Measurements from ENCODE around the gene ZNF512. TPM values are rescaled to one million over a fixed set of nuclear protein-coding genes. Genes with fewer than 3 reads are reported as not detected.
"Not testable (repeated sequence)": the region's sequence is repeated elsewhere in the genome, so short reads cannot be mapped to it uniquely, and the experiment has no call there.

Gene ZNF512, protein sequence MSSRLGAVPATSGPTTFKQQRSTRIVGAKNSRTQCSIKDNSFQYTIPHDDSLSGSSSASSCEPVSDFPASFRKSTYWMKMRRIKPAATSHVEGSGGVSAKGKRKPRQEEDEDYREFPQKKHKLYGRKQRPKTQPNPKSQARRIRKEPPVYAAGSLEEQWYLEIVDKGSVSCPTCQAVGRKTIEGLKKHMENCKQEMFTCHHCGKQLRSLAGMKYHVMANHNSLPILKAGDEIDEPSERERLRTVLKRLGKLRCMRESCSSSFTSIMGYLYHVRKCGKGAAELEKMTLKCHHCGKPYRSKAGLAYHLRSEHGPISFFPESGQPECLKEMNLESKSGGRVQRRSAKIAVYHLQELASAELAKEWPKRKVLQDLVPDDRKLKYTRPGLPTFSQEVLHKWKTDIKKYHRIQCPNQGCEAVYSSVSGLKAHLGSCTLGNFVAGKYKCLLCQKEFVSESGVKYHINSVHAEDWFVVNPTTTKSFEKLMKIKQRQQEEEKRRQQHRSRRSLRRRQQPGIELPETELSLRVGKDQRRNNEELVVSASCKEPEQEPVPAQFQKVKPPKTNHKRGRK
- 10 to 100 TPM; 15.6 to 74.2 (median 20.2) TPM for total RNA-seq

DNA sequence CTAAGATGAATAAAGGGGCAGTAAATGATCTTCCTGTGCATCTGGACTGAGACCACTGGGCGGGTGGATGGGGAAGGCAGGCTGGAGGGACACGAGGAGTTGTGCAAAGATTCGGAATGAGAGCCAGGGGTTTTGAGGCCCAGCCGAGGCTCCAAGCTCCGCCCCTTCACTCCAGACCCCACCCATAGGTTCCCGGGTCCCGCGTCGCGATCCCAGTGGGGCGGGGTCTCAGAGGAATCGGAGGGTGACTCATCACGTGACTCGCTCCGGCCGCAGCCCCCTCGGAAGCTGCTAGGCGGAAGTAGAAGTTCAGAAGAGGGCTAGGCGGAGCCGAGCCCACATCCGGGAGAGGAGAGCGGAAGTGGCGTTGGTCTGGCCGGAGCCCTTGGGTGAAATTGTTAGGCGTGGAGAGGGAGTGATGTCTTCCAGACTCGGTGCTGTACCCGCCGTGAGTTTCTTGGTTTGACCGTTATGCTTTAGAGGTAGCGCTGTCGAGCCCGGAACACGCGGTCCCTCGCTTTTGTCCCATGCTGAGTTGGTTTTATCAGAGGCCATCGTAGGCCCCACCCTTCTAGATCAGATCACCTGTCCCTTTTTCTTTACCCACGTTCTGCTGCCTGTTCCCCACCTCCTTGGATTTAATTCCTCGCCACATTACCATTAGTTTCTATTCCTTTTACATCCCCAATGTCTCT is at the start of gene ZNF512:
Gene ZNF512, plus strand, starts transcription at position 348 of the 695 bp plus-strand sequence. Its CDS starts 71 bp downstream, at position 419.
- TF ChIP-seq, protein P1, sequence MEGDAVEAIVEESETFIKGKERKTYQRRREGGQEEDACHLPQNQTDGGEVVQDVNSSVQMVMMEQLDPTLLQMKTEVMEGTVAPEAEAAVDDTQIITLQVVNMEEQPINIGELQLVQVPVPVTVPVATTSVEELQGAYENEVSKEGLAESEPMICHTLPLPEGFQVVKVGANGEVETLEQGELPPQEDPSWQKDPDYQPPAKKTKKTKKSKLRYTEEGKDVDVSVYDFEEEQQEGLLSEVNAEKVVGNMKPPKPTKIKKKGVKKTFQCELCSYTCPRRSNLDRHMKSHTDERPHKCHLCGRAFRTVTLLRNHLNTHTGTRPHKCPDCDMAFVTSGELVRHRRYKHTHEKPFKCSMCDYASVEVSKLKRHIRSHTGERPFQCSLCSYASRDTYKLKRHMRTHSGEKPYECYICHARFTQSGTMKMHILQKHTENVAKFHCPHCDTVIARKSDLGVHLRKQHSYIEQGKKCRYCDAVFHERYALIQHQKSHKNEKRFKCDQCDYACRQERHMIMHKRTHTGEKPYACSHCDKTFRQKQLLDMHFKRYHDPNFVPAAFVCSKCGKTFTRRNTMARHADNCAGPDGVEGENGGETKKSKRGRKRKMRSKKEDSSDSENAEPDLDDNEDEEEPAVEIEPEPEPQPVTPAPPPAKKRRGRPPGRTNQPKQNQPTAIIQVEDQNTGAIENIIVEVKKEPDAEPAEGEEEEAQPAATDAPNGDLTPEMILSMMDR (IDR thresholded peaks at IDR 0.05) = no peak
- ATAC-seq (ENCODE audit: low FRiP score) (peak; percentile 96), DNase-seq (ENCODE audit: low spot score) (peak; percentile 53)

DNA sequence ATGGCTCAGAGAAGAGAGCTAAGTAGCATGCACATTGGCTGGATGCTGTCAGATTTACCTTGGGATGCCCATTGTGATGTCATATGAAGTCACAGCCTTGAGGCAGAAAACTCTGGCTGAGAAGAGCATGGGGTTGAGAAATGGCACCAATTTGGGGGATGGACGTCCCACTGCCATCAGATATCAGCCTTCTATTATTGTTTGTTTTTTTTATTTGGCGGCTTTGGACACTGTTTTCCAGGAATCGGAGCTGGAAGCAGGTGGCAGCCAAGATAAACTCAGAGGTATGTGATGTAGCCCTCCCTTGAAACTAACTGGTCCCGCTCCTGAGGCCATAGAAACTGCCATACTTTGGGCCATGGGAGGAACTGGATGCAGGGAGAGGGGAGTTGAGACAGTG is 45.6 kb upstream of the ZNF512 start:
- TF ChIP-seq, protein P1 (IDR thresholded peaks at IDR 0.05) = no peak
- DNase-seq (ENCODE audit: low spot score) (no peak), ATAC-seq (ENCODE audit: low FRiP score) (no peak)

DNA sequence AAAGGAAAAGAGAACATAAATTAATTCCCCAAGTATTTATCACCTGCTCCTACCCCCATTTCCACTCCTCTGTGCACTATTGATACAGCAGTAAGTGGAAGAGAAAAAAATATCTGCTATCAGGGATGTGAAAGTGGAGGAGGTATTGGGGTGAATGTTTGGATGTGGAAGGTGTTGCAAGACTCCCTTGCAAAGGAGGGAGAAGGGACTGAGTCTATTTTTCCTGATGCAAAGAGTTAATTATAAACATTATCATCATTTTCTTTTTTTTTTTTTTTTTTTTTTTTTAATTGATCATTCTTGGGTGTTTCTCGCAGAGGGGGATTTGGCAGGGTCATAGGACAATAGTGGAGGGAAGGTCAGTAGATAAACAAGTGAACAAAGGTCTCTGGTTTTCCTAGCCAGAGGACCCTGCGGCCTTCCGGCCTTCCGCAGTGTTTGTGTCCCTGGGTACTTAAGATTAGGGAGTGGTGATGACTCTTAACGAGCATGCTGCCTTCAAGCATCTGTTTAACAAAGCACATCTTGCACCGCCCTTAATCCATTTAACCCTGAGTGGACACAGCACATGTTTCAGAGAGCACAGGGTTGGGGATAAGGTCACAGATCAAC is 43.9 kb upstream of the ZNF512 start:
- ATAC-seq (ENCODE audit: low FRiP score); DNase-seq (ENCODE audit: low spot score): not testable (repeated sequence)

DNA sequence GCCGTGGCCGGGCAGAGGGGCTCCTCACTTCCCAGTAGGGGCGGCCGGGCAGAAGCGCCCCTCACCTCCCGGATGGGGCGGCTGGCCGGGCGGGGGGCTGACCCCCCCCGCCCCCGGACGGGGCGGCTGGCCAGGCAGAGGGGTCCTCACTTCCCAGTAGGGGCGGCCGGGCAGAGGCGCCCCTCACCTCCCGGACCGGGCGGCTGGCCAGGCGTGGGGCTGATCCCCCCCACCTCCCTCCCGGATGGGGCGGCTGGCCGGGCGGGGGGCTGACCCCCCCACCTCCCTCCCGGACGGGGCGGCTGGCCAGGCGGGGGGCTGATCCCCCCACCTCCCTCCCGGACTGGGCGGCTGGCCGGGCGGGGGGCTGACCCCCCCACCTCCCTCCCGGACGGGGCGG is 43.2 kb upstream of the ZNF512 start:
- not testable (repeated sequence) for DNase-seq (ENCODE audit: low spot score); ATAC-seq (ENCODE audit: low FRiP score)

DNA sequence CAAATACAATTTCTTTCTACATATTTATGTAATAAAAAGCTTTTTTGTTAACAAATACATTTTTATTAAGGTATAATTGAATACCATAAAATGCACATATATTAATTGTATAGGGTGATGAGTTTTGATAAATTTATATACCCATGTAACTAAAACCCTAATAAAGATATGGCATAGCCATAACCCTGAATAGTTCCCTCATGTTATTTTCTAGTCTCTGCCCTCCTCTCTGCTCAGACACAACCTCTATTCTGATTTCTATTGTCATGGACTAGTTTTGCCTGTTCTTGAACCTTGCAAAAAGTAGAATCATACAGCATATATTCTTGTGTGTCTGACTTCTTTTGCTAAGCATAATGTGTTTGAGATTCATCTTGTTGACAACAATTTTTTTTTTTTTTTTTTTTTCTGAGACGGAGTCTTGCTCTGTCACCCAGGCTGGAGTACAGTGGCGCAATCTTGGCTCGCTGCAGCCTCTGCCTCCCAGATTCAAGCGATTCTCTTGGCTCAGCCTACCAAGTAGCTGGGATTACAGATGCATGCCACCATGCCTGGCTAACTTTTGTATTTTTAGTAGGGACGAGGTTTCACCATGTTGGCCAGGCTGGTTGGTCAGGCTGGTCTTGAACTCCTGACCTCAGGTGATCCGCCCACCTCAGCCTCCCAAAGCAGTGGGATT is 38.6 kb upstream of the ZNF512 start:
- ATAC-seq (ENCODE audit: low FRiP score) (no peak), DNase-seq (ENCODE audit: low spot score) (no peak)
- TF ChIP-seq, protein P1 (IDR thresholded peaks at IDR 0.05) = no peak

DNA sequence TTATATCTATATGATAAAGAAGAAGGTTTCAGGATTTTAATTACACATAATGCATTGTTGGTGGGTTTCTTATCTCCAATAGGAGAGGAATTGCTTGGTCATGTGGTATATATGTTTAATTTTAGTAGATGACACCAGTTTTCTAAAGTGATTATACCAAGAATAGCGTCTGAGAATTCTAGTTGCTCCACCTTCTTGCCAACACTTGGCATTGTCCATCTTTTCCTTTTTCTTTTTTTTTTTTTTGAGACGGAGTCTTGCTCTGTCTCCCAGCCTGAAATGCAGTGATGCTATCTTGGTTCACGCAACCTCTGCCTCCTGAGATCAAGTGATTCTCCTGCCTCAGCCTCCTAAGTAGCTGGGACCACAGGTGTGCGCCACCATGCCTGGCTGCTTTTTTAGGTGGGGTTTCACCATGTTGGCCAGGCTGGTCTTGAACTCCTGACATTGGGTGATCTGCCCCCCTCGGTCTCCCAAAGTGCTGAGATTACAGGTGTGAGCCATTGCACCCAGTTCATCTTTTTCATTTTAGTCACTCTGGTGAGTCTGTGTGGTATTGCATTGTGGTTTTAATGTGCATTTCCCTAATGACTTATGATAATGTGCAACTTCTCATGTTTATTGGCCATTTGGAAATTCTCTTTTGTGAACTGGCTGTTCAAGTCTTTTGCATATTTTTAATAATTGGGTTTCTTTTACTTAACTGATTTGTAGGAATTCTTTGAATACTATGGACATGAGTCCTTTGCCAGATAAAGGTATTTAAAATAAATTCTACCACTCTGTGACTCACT is 37.3 kb upstream of the ZNF512 start:
- ATAC-seq (ENCODE audit: low FRiP score) = no peak
- TF ChIP-seq, protein P1 (IDR thresholded peaks at IDR 0.05) = no peak

DNA sequence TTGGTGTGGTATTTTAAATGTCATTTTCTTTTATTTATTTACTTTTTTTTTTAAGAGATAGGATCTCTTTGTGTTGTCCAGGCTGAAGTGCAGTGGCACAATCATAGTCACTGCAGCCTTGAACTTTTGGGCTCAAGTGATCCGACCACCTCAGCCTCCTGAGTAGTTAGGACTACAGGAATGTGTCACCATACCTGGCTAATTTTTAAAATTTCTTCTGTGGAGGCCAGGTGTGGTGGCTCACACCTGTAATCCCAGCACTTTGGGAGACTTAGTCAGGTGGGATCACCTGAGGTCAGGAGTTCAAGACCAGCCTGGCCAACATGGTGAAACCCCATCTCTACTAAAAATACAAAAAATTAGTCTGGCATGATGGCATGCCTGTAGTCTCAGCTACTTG is 33.5 kb upstream of the ZNF512 start:
- no peak for ATAC-seq (ENCODE audit: low FRiP score)
- TF ChIP-seq, protein P1 (IDR thresholded peaks at IDR 0.05) = no peak
- no peak for DNase-seq (ENCODE audit: low spot score)

More for the DNA sequence above, 37.3 kb upstream of the ZNF512 start:
- DNase-seq (ENCODE audit: low spot score) = no peak
